ENCODE data around the gene C9orf85.
"Not testable (repeated sequence)": the region's sequence is repeated elsewhere in the genome, so short reads cannot be mapped to it uniquely, and the experiment has no call there.

Gene C9orf85

GRCh38 chr9:71911061-71911907 is at the start of gene C9orf85, which contains the start of gene ABHD17B:
C9orf85 (plus strand) TSS chr9:71911639; CDS start chr9:71911735, 96 bp downstream.
ABHD17B (minus strand) TSS chr9:71911193; CDS start chr9:71875080, 36,113 bp downstream.
- DNase-seq: peak; percentile 99

GRCh38 chr9:71863631-71864030 is 47.8 kb upstream of the C9orf85 start:
- no peak for DNase-seq

DNA sequence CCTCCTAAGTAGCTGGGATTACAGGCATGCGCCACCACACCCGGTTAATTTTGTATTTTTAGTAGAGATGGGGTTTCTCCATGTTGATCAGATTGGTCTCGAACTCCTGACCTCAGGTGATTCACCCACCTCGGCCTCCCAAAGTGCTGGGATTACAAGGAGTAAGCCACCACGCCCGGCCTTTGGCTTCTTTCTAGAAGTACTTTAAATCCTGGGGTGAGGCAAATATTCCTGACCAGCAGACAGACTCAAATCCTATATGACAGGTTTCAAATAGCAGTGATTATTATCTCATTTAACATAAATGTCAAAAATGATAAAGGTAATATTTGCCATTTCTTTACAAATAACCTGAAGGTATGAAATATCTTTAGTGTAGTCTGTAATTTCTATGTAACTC is 36.1 kb upstream of the C9orf85 start:
- DNase-seq: no peak

GRCh38 chr9:71876106-71876505 is 35.3 kb upstream of the C9orf85 start:
- DNase-seq: no peak

DNA sequence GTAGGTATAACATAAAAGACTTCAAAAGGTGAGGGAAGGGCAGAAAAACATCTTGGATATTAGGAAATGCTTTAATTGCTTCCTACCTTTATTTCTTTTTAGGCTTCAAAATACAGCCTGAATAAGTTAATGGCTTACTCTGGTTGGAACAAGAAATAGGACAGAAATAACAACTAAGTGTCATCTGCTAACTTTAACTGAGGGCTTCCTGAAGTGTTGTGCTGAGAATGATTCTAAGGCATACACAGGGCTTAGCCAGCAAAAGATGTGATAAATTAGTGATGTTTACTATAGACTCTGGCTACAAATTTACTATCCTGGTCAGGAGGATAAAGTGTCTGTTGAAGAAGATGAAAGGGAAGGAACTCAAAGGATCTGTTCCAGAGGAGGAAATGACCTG is 34.6 kb upstream of the C9orf85 start:
- DNase-seq: no peak

DNA sequence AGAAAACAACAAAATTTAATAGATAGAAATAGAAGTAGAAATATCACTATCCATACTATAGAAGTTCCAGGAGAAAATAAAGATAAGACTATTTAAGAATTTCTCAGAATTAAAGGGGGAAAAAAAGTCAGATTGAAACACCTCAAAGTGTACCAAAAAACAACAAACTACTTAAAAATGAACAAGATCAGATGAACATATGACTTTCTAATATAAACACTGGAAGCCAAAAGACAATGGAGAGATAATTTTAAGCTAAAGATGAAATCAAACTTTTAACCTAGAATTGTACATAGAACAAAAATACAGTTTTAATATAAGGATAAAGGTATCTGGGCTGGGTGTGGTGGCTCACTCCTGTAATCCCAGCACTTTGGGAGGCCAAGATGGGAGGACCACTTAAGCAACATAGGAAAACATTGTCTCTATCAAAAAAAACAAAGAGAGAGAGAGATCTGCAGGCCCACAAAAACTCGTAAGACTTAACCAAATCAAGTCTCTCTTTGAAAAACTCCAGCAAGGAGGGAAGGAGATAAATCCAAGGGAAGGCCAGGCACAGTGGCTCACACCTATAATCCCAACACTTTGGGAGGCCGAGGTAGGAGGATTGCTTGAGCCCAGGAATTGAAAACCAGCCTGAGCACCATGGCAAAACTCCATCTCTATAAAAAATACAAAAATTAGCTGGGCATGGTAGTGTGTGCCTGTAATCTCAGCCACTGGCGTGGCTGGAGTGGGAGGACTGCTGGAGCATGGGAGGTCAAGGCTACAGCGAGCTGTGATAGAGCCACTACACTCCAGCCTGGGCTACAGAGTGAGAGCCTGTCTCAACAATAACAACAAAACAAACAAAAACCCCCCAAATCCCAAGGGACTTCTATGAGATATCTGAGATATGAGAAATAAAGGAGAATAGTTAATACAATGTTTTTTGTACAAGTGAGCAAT is 32.8 kb upstream of the C9orf85 start:
- peak; percentile 25 for DNase-seq

GRCh38 chr9:71879644-71880174 is 31.7 kb upstream of the C9orf85 start:
- no peak for DNase-seq

- no peak for DNase-seq
These were observed 27.4 kb upstream of the C9orf85 start for GRCh38 chr9:71884005-71884404.

DNA sequence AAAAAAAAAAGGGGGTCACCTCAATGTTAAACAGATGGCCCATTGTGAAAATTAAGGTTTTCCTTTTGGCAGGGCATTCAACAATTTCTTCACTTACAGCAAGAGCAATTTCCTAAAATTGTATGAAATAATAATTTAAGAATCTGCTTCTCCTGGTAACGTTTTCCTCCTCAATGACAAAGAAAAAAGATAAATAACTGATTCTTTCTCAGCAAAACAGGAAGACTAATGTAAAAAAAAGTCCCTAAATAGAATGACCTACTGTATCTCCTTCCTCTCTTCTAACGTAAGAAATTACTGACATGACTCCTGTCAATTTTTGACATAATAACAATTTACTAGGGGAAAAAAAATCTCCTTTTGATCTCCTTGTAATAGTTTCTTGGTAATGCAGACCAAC is 26.0 kb upstream of the C9orf85 start:
- no peak for DNase-seq

DNA sequence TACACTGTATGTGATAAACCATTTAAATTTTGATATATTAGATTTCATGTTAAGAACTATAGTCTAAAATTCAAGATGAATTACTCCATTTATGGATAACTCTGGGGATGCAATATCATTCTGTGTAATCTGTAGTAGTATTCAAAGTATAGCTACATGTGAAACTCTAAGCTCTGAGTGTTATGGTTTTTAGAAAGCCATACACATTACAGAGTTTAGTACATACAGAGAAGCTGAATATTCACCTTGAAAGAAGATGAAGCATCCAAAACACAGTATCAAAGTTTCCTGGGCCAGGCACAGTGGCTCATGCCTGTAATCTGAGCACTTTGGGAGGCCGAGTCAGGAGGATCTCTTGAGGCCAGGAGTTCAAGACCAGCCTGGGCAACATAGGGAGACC is 25.4 kb upstream of the C9orf85 start:
- no peak for DNase-seq

GRCh38 chr9:71886541-71886940 is 24.9 kb upstream of the C9orf85 start:
- no peak for DNase-seq

DNA sequence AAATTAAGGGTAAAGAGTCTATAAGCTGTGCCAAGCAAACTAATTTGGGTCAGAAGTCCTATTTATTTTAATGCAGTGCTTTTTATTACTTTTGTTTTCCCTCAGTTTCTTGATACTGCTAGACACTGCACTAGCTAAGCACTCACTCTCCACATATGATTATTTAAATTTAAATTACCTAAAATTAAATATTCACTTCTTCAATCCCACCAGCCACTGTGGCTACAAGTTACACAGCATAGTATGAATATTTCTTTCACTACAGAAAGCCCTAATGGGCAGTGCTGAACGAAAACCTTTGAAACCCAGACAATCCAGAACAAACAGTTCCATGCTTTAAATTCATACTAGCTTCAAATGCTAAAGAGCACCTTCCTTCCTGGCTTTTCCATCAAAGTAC is 24.1 kb upstream of the C9orf85 start:
- no peak for DNase-seq

GRCh38 chr9:71890042-71890679 is 21.3 kb upstream of the C9orf85 start:
- no peak for DNase-seq

DNA sequence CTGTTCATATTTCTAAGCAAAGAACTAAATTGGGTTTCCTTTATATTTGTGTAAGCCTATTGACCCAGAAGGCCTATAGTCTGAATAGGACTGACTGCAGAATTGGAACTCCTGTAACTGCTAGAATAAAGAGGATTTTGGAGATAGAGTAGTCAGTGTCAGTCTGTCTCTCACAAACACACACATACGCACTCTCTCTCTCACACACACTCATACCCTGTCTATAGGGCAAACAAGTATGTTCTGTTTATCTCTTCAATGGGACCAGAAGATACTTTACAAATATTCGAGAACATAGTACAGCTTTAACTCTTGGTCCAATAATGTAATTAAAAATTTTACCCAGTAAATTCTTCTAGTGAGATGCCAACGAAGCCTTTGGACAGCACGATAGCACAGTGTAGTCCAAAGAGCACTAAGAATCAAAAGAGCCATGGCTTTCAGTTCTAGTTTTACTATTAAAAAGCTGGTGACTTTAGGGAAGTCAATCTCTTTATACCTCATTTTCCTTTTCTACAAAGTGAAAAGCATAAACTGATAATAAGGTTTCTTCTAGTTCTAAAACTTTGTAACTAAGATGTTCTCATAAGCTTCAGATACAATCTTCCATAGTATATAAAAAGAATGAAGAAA is 19.8 kb upstream of the C9orf85 start:
- DNase-seq: no peak

DNA sequence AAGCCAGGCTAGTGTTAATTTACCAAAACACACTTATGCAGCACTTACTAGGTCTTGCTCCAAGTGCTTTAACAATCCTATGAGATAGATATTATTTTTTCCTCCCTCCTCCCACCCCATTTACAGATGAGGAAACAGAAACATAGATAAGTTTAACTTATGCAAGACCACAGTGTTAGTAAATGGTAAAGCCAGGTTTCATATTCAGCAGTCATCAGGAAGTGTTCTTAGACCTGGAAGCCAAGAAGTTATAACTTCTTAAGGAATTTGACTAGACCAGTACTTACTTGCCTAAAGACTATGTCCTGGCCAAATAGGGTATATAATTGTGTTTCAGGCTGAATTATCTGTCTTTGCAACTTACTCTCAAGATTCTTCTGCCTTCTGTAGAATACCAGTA is 16.3 kb upstream of the C9orf85 start:
- DNase-seq: peak; percentile 68

- peak; percentile 45 for DNase-seq
These were observed 15.5 kb upstream of the C9orf85 start for GRCh38 chr9:71895955-71896354.

DNA sequence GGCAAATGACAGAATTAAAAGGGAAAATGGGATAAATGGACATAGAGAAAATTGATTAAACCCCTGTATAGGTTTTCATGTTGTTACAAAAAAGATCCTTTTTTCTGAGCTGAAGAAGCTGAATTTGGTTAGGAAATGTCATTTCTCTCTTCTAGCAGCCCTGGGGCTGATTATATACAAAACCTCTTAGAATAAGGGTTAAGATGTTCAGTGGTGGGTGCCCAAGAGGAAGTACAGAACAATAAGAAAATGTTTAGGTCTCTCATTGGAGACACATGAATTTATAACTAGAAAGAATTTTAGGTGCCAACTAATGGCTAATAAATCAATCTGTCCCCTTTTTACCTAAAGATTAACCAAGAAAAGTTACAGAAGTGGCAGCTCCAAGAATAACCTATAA is 14.7 kb upstream of the C9orf85 start:
- DNase-seq: peak; percentile 33

- peak; percentile 73 for DNase-seq
These were observed 13.9 kb upstream of the C9orf85 start for GRCh38 chr9:71897577-71897976.

DNA sequence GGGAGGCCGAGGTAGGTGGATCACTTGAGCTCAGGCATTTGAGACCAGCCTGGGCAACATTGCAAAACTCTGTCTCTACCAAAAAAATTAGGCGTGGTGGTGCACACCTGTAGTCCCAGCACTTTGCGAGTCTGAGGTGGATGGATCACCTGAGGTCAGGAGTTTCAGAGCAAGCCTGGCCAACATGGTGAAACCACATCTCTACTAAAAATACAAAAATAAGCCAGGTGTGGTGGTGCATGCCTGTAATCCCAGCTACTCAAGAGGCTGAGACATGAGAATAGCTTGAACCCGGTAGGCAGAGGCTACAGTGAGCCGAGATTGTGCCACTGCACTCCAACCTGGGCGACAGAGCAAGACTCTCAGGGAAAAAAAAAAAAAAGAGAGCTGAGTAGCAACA is 12.7 kb upstream of the C9orf85 start:
- DNase-seq: not testable (repeated sequence)

DNA sequence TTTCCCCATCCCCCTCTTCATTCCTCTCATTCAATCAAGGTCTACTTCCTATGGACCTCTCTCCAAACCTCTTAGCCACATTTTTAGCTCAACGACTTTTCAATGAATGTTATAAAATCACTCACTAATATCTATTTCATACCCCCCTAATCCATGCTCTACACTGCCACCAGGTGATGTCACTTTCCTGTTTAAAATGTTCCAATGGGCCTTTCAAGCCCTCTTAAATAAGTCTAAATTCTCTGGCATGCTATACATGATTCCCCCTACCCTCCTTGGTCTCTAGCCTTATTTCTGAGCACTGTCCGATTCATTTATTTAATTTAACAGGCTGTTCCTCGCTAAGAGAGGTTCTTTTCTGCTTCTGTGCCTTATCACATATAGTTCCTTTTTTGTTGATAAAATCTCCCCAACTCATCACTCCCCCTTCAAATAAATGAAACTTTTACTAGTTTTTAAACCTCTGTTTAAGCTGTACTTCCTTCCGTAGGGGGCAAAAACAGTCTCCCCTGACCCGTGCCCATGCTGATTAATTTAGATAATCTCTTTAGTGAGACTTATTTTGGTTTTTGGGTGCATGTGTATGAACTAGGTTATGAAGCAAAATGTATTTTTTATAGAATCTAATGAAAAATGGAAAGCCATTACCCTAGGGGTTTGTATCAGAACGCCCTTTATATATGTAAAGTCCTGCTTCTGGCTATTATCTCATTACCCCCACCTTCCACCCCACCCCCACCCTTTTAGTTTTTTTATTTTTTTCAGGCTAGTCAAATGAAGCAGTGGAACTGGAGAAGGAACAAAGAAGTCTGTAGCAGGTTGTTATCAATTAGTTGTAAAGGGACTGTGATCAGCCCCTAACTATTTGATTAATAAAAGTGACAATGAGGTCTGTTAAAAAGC is 9.5 kb upstream of the C9orf85 start:
- peak; percentile 39 for DNase-seq

DNA sequence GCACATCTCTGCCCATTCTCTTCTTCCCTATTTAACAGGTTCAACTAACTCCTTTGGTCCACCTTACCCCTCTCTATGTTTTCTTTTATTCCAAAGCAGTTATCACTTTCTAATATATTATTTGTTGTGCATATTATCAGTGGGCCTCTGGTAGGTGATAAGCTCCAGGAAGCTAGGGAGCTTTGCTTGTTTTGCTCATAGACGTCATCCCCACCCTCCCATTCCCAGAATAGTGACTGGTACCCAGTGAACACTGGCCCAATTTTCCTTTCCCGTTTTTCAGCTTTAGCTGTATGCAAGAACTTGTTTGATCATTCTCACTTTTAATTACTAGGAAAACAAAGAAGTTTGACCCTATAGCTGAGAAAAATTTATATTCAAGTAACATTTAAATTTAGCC is 7.4 kb upstream of the C9orf85 start:
- DNase-seq: no peak

Measured in OCI-M1 (cell line).